Endothelial cell of umbilical vein (primary cell): Measurements from ENCODE around the gene CMIP. TPM values are rescaled to one million over a fixed set of nuclear protein-coding genes. Genes with fewer than 3 reads are reported as not detected.

Experiments used
- BruUV-seq: library from RNA; stranded (reverse); fragments of 400-500 nt; replicated peaks from 2 replicates; lab custom pipeline; 2021; lab: Mats Ljungman, UMichigan
- CTCF ChIA-PET: fragments of 300-600, 350-600 bp; sonication (Branson Sonifier 250); formaldehyde crosslinking; loops from one replicate; lab custom pipeline; 2021; ENCODE audit warnings: antibody characterized with exemption, inconsistent platforms; lab: Charles Lee
- POLR2A ChIA-PET: fragments of 300-600, 350-600 bp; sonication (Branson Sonifier 250); formaldehyde crosslinking; loops from one replicate; lab custom pipeline; 2021; ENCODE audit warnings: antibody characterized with exemption, inconsistent platforms; lab: Charles Lee
- DNase-seq: peaks from one replicate; pipeline ENCODE4 v3.0.0-alpha.2; 2011; ENCODE audit warnings: low read depth, low spot score
- FAIRE-seq: peaks from 2 replicates; lab custom pipeline; 2011; peaks lifted over from hg19 to GRCh38; lab: Jason Lieb, UNC
- H2AFZ ChIP-seq: 2 replicates; pipeline ENCODE4 v1.6.0; 2012; ENCODE audit warnings: low read depth, low read length, control low read depth, inconsistent platforms
- H3K27ac ChIP-seq: 2 replicates; pipeline ENCODE4 v1.5.1; 2011; ENCODE audit warnings: low read depth, mild to moderate bottlenecking, control low read depth, low read length, moderate library complexity; ENCODE audit not compliant: insufficient read depth
- H3K27me3 ChIP-seq, 2 experiments: 2 replicates each; pipeline versions ENCODE4 v1.6.0 to v1.6.1; 2011; ENCODE audit warnings: low read length in 2 of 2, mixed read lengths in 1 of 2; ENCODE audit not compliant: control insufficient read depth in 2 of 2, insufficient read depth in 2 of 2
- H3K36me3 ChIP-seq, 2 experiments: 2 replicates in 1 of 2; 3 replicates in 1 of 2; pipeline ENCODE4 v1.5.1; 2011; ENCODE audit warnings: low read length in 2 of 2, mild to moderate bottlenecking in 1 of 2, moderate library complexity in 1 of 2; ENCODE audit not compliant: control insufficient read depth in 2 of 2, insufficient read depth in 2 of 2; ENCODE audit errors: extremely low read depth in 1 of 2
- H3K4me1 ChIP-seq: 3 replicates; pipeline ENCODE4 v1.5.1; 2011; ENCODE audit warnings: mild to moderate bottlenecking, low read length; ENCODE audit not compliant: control insufficient read depth, insufficient read depth; ENCODE audit errors: extremely low read depth
- H3K4me2 ChIP-seq: 2 replicates; pipeline ENCODE4 v1.6.1; 2011; ENCODE audit warnings: low read length, control low read depth, mixed read lengths; ENCODE audit not compliant: insufficient read depth
- H3K4me3 ChIP-seq, 3 experiments: fragments of 200-600 bp in 1 of 3; sonication (generic), shearing (Covaris generic) in 1 of 3; replicated peaks in 1 of 3; 2 replicates each; pipeline ENCODE4 v1.5.1; 2011 to 2016; ENCODE audit warnings: control low read depth in 3 of 3, low read length in 3 of 3, mild to moderate bottlenecking in 2 of 3, inconsistent platforms in 1 of 3, low read depth in 1 of 3, moderate library complexity in 1 of 3; ENCODE audit not compliant: insufficient read depth in 1 of 3
- H3K79me2 ChIP-seq: 2 replicates; pipeline ENCODE4 v1.6.0; 2012; ENCODE audit warnings: low read length, inconsistent platforms; ENCODE audit not compliant: control insufficient read depth, insufficient read depth
- H3K9ac ChIP-seq: replicated peaks from 2 replicates; pipeline ENCODE3; 2011; ENCODE audit warnings: low read length, control low read depth; ENCODE audit not compliant: insufficient read depth; ENCODE audit errors: extremely low read depth
- H3K9me1 ChIP-seq: replicated peaks from 3 replicates; pipeline ENCODE4 v1.6.0; 2011; ENCODE audit warnings: mild to moderate bottlenecking, low read length; ENCODE audit not compliant: control insufficient read depth, insufficient read depth; ENCODE audit errors: extremely low read depth
- H3K9me3 ChIP-seq: replicated peaks from 2 replicates; pipeline ENCODE4 v1.5.1; 2012; ENCODE audit warnings: low read length, inconsistent platforms; ENCODE audit not compliant: control insufficient read depth, insufficient read depth
- H4K20me1 ChIP-seq: replicated peaks from 2 replicates; pipeline ENCODE3; 2011; ENCODE audit warnings: mild to moderate bottlenecking, low read length; ENCODE audit not compliant: control insufficient read depth, insufficient read depth; ENCODE audit errors: extremely low read depth
- CTCF ChIP-seq, 2 donors: IDR thresholded peaks; 1 replicate in 1 of 2; 2 replicates in 1 of 2; pipeline ENCODE4 v1.5.1; 2011; ENCODE audit warnings: low read length in 2 of 2, mild to moderate bottlenecking in 2 of 2, moderate library complexity in 2 of 2, control low read depth in 1 of 2, inconsistent platforms in 1 of 2, low read depth in 1 of 2; ENCODE audit not compliant: insufficient read depth in 1 of 2; ENCODE audit errors: extremely low read depth in 1 of 2
- EZH2 ChIP-seq: IDR thresholded peaks from 2 replicates; pipeline ENCODE4 v1.6.1; 2012; ENCODE audit warnings: borderline replicate concordance, low read depth, mild to moderate bottlenecking, moderate library complexity, low read length, inconsistent platforms; ENCODE audit not compliant: severe bottlenecking
- FOS ChIP-seq: IDR thresholded peaks from 2 replicates; pipeline ENCODE4 v1.6.1; 2011; ENCODE audit warnings: mild to moderate bottlenecking, low read length, moderate library complexity, borderline replicate concordance; ENCODE audit not compliant: insufficient read depth
- GATA2 ChIP-seq: IDR thresholded peaks from 2 replicates; pipeline ENCODE4 v1.7.0; 2011; ENCODE audit warnings: low read depth, mild to moderate bottlenecking, moderate library complexity, mixed read lengths, low read length; ENCODE audit not compliant: insufficient read length, insufficient read depth
- JUN ChIP-seq: IDR thresholded peaks from 2 replicates; pipeline ENCODE4 v1.6.1; 2011; ENCODE audit warnings: borderline replicate concordance, low read depth; ENCODE audit not compliant: insufficient read length, insufficient read depth
- MAX ChIP-seq: IDR thresholded peaks from 2 replicates; pipeline ENCODE4 v1.6.1; 2011; ENCODE audit not compliant: insufficient read depth, insufficient read length
- MYC ChIP-seq: IDR thresholded peaks from one replicate; pipeline ENCODE4 v1.6.1; 2011; ENCODE audit warnings: mild to moderate bottlenecking, low read depth, low read length
- POLR2A ChIP-seq: IDR thresholded peaks from 2 replicates; pipeline ENCODE4 v1.6.1; 2012; ENCODE audit warnings: low read depth, mild to moderate bottlenecking, control low read depth, low read length
- POLR2AphosphoS5 ChIP-seq: IDR thresholded peaks from 2 replicates; pipeline ENCODE4 v1.6.1; 2012; ENCODE audit warnings: low read depth, mild to moderate bottlenecking, control low read depth, low read length, moderate library complexity; ENCODE audit not compliant: insufficient read depth
- dilution Hi-C: fragments of 300-500 bp; cut with MboI; formaldehyde crosslinking; loops from one replicate; pipeline ENCODE4 v1.15.0; 2019; ENCODE audit warnings: low sequenced_read_pairs; ENCODE audit not compliant: extremely low pct_ligation_motif_present
- intact Hi-C: fragments of 100-400 bp; cut with micrococcal nuclease; formaldehyde crosslinking; loops from one replicate; pipeline ENCODE4 v1.10.0; 2022
- polyA plus RNA-seq, 4 experiments: library from polyadenylated mRNA; depleted of rRNA in 3 of 4; stranded (reverse) in 3 of 4; unstranded in 1 of 4; fragments of >200 nt; gene quantifications; 2 replicates each; pipeline versions ENCODE4 v1.2.1 to v1.2.3, GENCODE V29; 2011 to 2012; ENCODE audit warnings: missing spikeins in 1 of 4
- total RNA-seq: library from RNA; stranded (reverse); gene quantifications from 2 replicates; pipeline ENCODE4 v1.2.3, GENCODE V29; 2021

The CMIP gene
- total and polyA plus RNA-seq, 2 donors (not counting 3 experiments of a cell fraction or from before 2014, with no cell fraction given) = 29.0 to 101 TPM

GRCh38 chr16:81602256-81602776 is 157.7 kb downstream of the CMIP start:
- H3K4me3 ChIP-seq = no peak overlapping the region
- no peaks in the 10 kb centered on the region for H3K9me3 ChIP-seq
- no peak for DNase-seq
- POLR2A ChIA-PET = no interaction called here
- dilution Hi-C loops = no loop called here
- H4K20me1 ChIP-seq = no peaks in the 10 kb centered on the region
- H3K4me2 ChIP-seq = no peak overlapping the region
- H2AFZ ChIP-seq = no peak overlapping the region
- no peaks in the 10 kb centered on the region for H3K9me1 ChIP-seq
- H3K4me1 ChIP-seq = peaks cover 11% of the 10 kb centered on the region
- H3K27ac ChIP-seq = no peak overlapping the region
- no peak overlapping the region for H3K9ac ChIP-seq
- TF ChIP-seq EZH2 = no peak
- no peak for TF ChIP-seq CTCF (IDR thresholded peaks at IDR 0.05; ENCODE audit: extremely low read depth in 1 of 2, insufficient read depth in 1 of 2, low read depth in 1 of 2, low read length in 2 of 2)
- no peak for TF ChIP-seq JUN
- no peak for TF ChIP-seq POLR2AphosphoS5
- TF ChIP-seq FOS = no peak
- TF ChIP-seq MYC = no peak
- no peak for TF ChIP-seq MAX
- no peak for TF ChIP-seq GATA2
- TF ChIP-seq POLR2A = no peak
- CTCF ChIA-PET = interaction anchor here (1.1 to 1.6 kb wide), 4 partner anchors 8 to 21 kb away, joined by 3 read pairs; no protein-coding TSS in a partner anchor
- intact Hi-C loops = no loop called here
- H3K27me3 ChIP-seq = no peaks in the 10 kb centered on the region
- peaks cover 0 to under 1% of the 10 kb centered on the region in 2 experiments for H3K36me3 ChIP-seq
- FAIRE-seq = no peak
- peaks cover 21% of the 10 kb centered on the region for H3K79me2 ChIP-seq
- no TSS peak for BruUV-seq
